ENCODE data around the gene GPC5.

Gene GPC5

DNA sequence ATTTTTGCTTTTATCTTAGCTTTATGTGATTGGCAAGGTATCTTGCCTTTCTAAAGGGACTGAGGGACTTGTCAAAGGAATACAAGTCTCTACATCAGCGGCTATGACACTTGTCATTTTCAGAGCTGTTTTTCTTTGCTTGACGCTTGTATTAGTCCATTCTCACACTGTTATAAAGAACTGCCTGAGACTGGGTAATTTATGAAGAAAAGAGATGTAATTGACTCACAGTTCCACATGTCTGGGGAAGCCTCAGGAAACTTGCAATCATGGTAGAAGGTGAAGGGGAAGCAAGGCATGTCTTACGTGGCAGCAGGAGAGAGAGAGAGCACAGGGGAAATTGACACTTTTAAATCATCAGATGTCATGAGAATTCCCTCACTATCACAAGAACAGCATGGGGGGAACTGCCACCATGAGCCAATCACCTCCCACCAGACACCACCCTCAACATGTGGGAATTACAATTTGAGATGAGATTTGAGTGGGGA, 128.2 kb downstream of the GPC5 start:
- H3K4me3 ChIP-seq (ENCODE audit: low read length): no peak overlapping the region
- no peak for DNase-seq (ENCODE audit: low read depth, low spot score)

DNA sequence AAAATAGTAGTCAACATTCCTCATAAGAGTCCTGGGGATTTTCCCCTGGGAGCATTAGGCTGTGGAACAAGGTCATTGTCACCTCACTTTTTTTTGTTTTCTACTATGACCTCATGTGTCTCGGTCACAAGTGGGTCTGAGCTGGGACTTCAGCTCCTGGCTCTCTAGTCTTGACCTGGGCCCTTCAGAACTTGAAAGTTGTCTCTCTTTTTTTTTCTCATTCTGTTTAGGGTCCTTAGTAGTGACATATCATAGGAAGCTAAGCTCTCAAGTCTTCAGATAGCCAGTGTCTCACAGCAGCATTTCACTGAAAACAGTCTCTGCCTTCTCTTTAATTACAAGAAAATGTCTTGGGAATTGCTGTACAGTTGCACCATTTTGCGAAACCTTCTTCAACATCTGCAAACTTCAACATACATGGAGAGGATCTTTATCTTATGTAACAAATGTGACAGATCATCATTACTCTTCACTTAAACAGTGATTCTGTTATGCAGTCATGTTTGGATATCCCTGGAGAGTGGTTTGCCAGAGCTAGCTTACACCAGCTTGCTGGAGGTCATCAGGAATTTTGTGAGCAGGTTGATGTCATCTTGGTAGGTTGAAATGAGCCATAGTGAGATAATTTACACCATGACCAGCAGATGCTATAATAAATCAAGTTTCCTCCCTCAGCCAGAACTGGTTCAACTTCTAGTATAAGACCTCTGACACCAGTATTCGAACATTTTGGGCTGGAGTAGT, 131.5 kb downstream of the GPC5 start:
- DNase-seq (ENCODE audit: low read depth, low spot score): no peak

DNA sequence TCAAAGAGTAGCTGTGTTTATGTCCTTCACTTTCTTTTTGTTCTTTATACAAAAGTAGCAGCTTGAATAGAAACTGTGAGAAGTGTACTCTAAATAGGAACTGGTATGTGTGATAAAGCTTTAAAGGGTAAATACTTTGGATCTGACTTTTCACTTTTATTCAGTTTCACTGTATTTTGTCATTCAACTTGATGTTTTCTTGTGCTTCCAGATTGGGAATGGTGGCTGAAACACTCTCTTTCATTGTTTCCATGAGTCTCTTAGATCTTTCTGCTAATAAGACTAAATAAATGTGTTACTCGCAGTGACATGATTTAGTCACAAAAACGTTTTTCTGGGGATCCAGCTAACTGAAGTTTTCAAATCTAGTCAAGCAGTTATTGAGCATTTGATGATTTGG, 133.2 kb downstream of the GPC5 start:
- no peak overlapping the region for H3K4me3 ChIP-seq (ENCODE audit: low read length)
- DNase-seq (ENCODE audit: low read depth, low spot score): no peak

More for the DNA sequence above, 131.5 kb downstream of the GPC5 start:
- H3K4me3 ChIP-seq (ENCODE audit: low read length): no peak overlapping the region

DNA sequence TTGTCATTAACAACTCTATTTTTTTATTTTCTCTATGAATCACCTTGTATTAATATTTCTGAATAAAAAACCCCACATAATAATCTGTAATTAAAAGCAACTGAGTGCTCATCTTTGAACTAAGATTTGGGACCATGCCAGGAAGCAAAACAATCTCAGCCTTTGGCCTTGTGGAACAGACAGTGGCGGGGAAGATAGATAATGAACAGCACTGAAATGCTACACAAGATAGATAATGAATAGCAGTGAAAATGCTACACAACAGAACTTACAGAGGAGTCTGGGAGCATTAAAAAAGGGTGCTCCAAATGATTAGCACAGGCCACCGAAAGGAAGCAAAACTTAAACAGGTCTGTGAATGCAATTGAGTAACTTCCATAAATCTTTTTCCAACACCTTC, 134.9 kb downstream of the GPC5 start:
- no peak for DNase-seq (ENCODE audit: low read depth, low spot score)
- H3K4me3 ChIP-seq (ENCODE audit: low read length): no peak overlapping the region

DNA sequence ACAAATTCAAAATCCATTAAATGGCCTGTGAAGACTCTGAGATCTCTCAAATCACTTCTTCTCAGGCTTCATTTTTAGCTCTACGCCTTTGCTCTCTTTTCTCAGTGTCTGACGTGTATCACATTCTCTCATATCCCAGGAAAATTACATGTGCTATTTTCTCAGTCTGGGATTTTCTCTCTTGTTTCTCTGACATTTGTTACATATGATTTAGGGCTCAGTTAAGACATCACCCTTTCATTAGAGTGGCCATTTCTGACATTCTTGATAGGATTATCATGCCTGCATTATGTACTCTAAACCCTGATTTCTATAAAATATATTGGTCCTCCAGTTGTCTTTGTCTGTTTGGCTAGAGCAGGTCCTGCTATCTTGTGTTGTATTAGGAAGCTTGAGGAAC, 136.6 kb downstream of the GPC5 start:
- no peak overlapping the region for H3K4me3 ChIP-seq (ENCODE audit: low read length)
- no peak for DNase-seq (ENCODE audit: low read depth, low spot score)

DNA sequence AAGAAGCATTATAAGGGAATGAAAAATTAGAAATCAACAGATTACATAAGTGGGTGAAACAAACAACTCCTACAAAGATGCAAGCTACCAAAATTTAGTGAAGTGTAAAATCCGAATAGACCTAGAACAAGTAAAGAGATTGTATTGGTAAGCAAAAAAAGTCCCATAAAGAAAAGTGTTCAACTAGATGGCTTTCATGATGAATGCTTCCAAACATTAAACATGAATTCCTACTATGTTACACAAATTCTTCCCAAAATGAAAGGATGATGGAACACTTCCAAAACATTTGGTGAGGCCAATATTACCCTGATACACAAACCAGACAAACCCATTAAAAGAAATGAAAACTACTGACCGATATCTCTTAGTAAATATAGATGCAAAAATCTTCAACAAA, 139.0 kb downstream of the GPC5 start:
- H3K4me3 ChIP-seq (ENCODE audit: low read length): no peak overlapping the region
- DNase-seq (ENCODE audit: low read depth, low spot score): no peak

DNA sequence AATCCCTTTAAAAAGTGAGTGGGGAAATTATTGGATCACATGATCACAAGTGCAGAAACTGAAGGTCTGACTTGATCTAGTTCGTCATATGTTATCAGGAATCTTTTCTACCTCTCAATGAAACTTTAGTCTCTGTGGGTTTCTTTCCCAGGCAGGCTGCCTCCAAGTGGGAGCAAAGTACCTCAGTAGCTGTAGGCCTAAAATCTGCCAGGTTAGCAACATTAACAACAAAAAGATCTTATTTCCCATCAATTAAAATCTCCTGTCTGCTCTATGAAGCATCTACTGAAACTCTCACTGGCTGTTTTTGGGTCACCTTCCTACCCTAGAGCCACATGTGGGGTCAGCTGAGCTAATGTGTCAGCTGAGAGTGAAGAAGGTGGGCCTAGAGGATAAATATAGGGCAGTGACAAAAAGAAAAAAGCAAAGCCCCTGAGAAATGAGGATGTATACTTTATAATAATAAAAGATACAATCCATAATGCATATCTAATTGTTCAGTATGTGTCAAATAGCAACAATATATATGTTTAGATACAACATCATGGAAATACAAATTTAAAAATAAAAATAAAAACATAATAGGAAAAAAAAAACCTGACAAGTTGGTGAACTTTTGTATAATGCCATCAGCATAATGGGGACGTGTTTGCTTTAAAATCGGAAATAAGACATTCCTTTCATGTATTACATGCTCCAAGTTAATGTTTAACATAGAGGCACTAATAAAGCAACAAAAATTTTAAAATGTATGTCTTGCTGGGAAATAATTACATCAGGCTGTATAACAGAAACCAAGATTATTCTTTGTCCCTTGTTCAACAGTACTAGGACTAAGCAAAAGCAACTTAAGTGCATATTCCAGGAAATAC, 141.1 kb downstream of the GPC5 start:
- DNase-seq (ENCODE audit: low read depth, low spot score): no peak

DNA sequence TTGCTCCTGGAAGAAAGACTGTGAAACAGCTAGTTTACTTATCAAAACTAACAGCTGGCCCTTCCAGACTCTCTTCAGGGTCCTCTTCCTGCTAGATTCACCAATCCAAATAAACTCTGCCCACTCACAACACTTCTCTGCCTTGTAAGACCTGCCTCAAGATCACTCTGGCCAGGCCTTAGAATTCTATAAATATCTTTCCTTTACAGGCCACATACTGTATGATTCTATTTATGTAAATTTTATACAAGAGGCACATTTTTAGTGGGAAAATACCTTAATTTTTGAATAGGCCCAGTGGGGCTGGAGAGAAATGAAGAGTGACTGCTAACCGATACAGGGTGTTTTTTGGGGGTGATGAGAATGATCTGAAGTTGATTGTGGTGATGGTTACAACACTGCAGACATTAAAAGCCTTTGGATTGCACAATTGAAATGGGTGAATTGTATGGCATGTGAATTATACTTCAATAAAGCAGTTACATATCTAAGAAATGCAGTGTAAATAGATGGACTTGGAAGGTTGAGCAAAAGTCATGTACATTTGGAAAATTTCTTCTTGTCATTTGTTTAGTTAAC, 141.8 kb downstream of the GPC5 start:
- no peak overlapping the region for H3K4me3 ChIP-seq (ENCODE audit: low read length)
- no peak for DNase-seq (ENCODE audit: low read depth, low spot score)

More for the DNA sequence above, 141.1 kb downstream of the GPC5 start:
- H3K4me3 ChIP-seq (ENCODE audit: low read length): no peak overlapping the region

DNA sequence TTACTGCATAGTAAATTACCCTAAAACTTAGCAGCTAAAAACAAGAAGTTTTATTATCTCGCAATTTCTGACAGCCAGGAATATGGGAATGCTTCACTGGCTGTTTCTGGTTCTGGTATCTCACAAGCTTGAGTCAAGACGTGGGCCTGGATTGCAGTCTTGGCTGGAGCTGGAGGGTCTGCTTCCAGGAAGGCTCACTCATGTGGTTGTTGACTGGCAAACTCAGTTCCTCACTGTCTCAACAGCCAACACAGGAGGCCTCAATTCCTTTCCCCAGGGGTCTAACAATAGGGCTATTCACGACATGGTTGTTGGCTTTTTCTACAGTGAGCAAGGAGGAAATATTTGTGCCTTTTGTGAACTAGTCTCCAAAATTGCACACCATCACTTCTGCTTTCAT, 146.3 kb downstream of the GPC5 start:
- DNase-seq (ENCODE audit: low read depth, low spot score): no peak
- H3K4me3 ChIP-seq (ENCODE audit: low read length): no peak overlapping the region

DNA sequence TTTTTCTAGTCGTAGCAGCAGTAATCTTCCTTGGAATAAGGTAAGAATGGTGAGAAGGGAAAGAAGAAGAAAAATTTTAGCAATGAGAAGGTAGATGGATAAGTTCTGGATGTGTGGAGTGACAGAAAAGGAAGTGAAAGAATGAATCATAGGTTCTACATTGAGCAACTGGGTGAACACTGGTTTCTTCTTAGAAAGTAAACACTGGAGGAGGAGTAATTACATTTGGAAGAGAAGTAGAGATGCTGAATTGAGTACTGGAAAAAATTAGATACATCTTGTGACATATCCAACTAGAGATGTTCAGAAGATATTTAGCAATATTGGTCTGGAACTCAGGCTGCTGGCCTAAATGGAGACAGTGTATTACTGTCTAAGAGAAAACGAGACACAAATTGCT, 148.5 kb downstream of the GPC5 start:
- DNase-seq (ENCODE audit: low read depth, low spot score): no peak
- H3K4me3 ChIP-seq (ENCODE audit: low read length): no peak overlapping the region

DNA sequence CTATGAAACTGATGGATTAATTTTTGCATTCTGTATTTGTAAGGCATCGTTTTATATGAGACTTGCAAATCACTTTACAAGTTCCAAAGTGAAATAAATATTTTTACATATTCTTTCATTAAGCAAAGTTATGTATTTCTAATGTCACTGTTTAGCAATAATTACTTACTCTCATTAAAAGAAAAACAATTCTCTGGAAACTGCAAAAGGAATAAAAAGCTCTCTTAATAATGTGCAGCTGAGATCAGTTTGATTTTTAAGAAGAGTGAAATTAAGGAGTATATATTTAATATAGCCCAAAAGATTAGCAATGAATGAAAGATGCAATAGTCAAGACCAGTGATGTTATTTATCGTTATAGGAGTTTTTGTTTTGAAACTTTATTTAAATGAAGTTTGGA, 155.2 kb downstream of the GPC5 start:
- DNase-seq (ENCODE audit: low read depth, low spot score): no peak
- no peak overlapping the region for H3K4me3 ChIP-seq (ENCODE audit: low read length)

DNA sequence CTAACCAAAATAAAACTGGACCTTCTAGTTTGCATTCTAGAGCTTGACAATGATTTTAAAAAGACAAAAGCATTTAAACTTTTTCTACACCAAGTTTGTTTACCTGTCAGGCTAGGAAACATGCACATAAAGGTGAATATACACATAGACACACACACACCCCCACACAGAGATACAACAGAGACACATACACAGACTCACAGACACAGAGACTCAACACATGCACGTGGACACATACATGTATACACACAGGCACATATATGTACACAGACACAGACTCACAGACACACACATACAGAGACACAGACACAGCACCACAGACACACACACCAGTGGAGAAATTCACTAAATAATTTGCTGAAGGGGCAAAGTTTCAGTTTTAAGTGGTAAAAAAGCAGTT, 155.7 kb downstream of the GPC5 start:
- DNase-seq (ENCODE audit: low read depth, low spot score): no peak
- no peak overlapping the region for H3K4me3 ChIP-seq (ENCODE audit: low read length)

DNA sequence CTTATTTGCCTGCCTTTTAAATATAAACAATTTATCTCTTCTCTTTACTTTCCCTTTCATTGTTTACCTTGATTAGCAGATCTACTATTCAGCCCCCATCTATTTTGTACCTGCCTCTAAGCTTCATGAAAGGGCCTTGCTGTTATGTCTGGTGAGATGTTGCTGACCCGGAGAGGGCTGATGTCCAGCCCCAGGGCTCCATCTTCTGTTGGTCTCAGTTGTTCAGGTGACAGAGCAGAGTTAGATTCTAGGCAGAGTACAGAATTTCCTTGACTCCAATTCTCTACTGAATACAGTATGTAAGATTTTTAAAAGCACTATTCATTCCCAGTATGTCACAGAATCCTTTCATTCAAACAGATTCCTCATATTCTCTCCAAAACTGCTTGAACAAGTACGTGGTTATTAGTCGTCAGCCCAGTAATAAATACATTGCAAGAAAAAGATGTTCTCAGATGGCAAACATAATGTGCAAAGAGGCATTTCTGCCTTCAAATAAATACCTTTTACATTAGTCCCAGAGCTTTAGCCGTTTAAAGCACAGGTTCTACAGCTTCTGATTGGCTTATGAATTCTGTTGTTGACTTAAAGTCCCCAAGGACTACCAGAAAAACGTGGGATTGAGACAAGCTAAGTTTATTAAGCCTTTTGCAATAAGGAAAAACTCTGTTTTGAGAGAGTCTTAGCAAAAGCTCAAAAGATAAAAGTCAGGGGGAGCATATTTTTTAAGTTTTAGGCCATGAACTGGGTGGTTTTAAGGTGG, 159.1 kb downstream of the GPC5 start:
- DNase-seq (ENCODE audit: low read depth, low spot score): no peak
- H3K4me3 ChIP-seq (ENCODE audit: low read length): no peak overlapping the region

DNA sequence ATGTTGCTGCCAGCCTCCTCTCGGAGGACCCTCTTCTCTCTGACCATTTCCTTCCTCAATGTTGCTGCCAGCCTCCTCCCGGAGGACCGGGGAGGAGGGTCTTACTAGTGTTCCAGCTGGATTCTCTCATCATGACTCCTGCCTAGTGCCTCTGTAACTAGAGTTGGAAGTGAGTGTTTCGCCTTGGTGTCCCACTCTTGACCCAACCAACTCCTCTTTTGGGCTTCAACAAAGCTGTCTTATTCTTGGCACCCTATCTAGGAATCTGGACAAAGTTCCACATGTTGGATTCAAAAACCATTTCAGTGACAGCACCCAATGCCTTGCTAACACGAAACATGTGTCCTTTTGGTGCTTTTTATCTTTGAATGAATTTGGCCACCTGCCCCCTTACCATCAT, 165.4 kb downstream of the GPC5 start:
- DNase-seq (ENCODE audit: low read depth, low spot score): no peak
- no peak overlapping the region for H3K4me3 ChIP-seq (ENCODE audit: low read length)

DNA sequence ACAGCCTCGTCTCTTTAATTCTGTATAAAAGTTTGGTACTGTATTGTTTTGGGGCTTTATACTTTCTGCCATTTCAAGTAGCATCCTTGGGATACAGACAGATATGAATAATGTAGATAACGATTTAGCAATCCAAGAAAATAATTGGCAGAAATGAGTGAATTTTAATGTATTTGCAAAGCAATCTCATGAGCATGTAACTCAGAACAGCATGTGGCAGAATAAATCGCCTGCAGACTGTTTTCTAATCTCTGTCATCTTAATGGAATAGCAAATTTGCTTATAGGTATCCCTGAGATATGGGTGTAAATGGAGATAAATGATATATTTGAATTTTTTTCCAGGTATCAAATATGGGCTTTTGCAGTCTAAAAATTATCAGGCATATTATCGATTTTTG, 166.0 kb downstream of the GPC5 start:
- DNase-seq (ENCODE audit: low read depth, low spot score): no peak
- H3K4me3 ChIP-seq (ENCODE audit: low read length): no peak overlapping the region

DNA sequence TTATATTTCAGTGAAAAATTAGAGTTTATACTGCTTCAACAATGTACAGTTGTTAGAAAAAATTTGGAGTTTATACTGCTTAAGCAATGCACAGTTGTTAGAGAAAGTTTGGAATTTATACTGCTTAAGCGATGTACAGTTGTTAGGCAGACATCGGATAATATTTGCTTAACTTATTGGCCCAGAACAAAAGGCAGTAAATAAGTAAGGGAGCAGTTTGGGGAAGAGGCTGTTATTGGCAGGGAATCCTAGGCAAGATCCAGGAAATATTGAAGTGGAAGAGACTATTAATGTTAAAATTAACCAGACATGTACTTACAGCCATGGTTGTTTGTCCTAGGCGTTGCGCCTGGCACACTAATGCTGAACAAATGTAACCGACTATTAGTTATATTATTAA, 166.9 kb downstream of the GPC5 start:
- no peak overlapping the region for H3K4me3 ChIP-seq (ENCODE audit: low read length)
- no peak for DNase-seq (ENCODE audit: low read depth, low spot score)

DNA sequence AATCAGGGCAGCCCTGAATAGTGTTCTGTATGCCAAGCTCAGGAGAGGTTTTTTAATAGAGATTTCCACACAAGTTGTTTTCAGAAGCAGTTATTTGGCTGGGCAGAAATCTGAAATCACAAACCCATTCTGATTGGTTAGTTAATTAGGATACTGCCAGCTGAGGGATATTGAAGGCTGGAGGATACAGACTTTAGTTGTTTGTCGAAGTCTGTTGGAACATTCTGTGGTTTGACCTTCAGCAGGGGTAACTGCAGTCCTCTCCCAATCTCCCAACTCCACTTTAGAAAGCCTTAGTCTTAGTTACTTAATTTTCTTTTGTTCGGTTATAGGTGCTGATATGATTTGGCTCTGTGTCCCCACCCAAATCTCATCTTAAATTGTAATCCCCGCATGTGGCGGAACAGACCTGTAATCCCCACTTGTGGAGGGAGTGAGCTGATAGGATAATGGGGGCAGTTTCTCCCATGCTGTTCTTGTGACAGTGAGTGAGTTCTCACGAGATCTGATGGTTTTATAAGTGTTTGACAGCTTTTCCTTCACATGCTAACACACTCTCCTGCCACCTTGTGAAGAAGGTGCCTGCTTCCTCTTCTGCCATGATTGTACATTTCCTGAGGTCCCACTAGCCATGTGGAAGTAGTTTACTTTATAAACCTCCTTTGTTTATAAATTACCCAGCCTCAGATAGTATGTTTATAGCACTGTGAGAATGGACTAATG, 169.2 kb downstream of the GPC5 start:
- H3K4me3 ChIP-seq (ENCODE audit: low read length): no peak overlapping the region
- no peak for DNase-seq (ENCODE audit: low read depth, low spot score)

DNA sequence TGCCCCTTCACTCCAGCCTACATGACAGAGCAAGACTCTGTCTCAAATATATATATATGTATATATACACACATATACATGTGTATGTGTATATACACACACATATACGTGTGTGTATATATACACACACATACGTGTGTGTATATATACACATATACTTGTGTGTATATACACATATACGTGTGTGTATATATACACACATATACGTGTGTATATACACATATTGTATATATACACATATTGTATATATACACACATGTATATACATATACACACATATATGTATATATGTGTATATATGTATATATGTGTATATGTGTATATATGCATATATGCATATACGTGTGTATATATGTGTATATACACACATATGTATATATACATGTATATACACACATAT, 173.3 kb downstream of the GPC5 start:
- DNase-seq (ENCODE audit: low read depth, low spot score): no peak
- H3K4me3 ChIP-seq (ENCODE audit: low read length): no peak overlapping the region

DNA sequence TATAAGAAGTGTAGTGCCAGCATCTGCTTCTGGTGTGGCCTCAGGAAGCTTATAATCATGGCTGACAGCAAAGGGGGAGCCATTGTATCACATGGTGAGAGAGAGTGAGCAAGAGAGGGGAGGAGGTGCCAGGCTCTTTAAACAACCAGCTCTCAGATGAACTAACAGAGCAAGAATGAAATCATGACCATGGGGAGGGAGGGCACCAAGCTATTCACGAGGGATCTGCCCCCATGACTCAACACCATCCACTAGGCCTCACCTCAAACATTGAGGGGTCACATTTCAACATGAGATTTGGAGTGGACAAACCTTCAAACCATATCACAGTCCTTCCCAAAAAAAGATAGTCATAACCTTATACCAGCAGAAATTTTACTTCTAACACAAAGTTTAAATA, 174.0 kb downstream of the GPC5 start:
- DNase-seq (ENCODE audit: low read depth, low spot score): no peak
- no peak overlapping the region for H3K4me3 ChIP-seq (ENCODE audit: low read length)
